H7 (cell line): ENCODE measurements around the gene DRD2. TPM values are rescaled to one million over a fixed set of nuclear protein-coding genes. Genes with fewer than 3 reads are reported as not detected.

Experiments used
- DNase-seq: peaks from one replicate; pipeline ENCODE4 v3.0.0; 2012
- H3K27me3 ChIP-seq: 2 replicates; pipeline ENCODE4 v1.6.0; 2011; ENCODE audit warnings: mild to moderate bottlenecking, low read length; ENCODE audit not compliant: control insufficient read depth, insufficient read depth
- H3K36me3 ChIP-seq: replicated peaks from 2 replicates; pipeline ENCODE4 v1.5.1; 2011; ENCODE audit warnings: low read length; ENCODE audit not compliant: control insufficient read depth, insufficient read depth
- H3K4me3 ChIP-seq: 2 replicates; pipeline ENCODE4 v1.5.1; 2011; ENCODE audit warnings: low read depth, mild to moderate bottlenecking, control low read depth, low read length, moderate library complexity; ENCODE audit not compliant: insufficient read depth
- total RNA-seq: library from RNA; depleted of rRNA; stranded (reverse); fragments of >200 nt; shearing (Covaris generic); gene quantifications from 2 replicates; pipeline ENCODE4 v1.2.3, GENCODE V29; 2014

Gene DRD2
- total RNA-seq, 1 experiment from 2014 or later = 0.38 TPM

DNA sequence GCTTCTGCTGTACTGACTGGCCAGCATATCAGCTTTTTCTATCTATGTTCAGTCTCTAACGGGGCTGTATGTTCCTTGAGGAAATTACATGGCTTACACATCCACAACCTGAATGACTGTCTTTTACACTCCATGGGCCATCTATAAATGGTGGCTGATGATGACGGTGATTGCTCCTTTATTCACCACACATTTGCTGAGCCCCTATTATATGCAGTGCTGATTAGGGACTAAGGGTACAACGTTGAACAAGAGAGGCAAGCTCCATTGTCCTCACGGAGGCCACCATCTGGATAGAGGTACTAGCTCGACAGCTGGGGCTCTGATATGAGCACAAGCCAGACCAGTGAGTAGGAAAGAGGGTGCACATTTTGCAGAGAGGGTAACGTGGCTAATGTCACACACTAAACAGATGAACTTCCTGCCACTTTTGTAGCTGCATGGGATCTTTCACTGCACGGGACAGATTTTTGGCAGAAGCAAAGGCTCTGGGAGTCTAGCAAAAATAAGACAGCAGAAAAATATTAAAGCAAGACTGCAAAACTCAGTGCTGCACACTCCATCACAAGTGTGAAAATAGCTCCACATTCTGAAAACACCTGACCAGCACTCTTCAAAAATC lies 30.6 kb downstream of the DRD2 start:
- no peak for DNase-seq
- H3K27me3 ChIP-seq = no peaks in the 10 kb centered on the region
- H3K36me3 ChIP-seq = no peaks in the 10 kb centered on the region
- H3K4me3 ChIP-seq = no peak overlapping the region

DNA sequence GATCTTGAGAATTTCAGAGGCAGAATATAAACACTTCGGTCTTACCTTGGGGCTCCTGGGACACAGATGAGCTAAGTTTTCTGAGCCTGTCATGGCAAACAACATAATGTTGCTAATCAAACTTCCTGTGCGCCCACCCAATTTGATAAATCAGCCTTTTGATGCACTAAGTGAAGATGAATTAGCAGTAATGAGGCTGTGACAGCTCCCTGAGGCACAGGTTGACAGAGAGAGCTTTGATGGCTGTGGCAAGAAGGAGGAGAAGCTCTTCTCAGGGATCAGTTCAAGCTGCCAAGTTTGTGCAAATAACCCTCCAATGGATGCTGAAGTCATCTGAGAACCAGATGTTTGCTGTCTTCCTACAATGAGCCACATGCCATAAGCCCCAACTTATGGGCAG lies 34.4 kb downstream of the DRD2 start:
- Histone ChIP-seq H3K27me3 (no peaks in the 10 kb centered on the region), H3K36me3 (no peaks in the 10 kb centered on the region), H3K4me3 (no peak overlapping the region)
- no peak for DNase-seq

- no peak overlapping the region for H3K4me3 ChIP-seq
- no peak for DNase-seq
Observed at GRCh38 chr11:113436672-113437252, 38.4 kb downstream of the DRD2 start.

DNA sequence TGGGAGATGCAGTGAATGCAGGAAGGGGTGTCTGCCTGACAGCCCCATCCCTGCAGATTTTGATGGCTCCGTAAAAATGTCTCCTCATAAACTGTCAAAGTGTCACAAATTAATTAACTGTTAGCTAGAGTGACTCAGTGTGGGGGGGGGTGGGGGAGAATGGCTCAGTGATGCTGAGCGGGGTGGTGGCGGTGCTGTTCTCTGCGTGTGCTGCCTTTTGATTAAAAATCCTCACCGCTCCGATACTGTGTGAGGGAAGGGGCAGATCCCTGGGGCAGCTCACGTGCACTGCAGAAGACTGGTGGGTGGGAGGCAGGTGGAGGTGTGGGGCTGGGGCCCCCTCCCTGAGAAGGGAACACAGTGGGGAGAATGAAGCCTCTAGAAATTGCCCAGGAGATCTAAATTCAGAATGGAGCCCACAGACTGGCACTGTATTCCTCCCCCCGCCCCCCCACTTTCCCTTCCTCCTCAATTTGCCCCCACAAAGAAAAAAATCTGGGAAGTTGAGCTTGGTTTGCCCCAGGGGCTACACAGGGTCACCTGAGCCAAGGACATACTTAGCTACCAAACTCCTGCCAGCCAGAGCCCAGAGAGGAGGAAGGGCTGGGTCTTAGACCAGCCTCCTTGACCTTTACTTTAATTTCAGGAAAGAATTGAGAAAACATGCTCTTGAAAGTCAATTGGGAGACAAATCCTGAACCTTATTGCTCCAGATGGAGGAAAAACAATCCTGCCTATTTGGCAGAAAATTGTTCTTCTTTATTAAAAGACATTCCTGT lies 39.8 kb downstream of the DRD2 start:
- H3K27me3 ChIP-seq = no peaks in the 10 kb centered on the region
- H3K4me3 ChIP-seq = no peak overlapping the region
- H3K36me3 ChIP-seq = no peaks in the 10 kb centered on the region
- no peak for DNase-seq

More at GRCh38 chr11:113436672-113437252, 38.4 kb downstream of the DRD2 start:
- no peaks in the 10 kb centered on the region for H3K36me3 ChIP-seq
- no peaks in the 10 kb centered on the region for H3K27me3 ChIP-seq

DNA sequence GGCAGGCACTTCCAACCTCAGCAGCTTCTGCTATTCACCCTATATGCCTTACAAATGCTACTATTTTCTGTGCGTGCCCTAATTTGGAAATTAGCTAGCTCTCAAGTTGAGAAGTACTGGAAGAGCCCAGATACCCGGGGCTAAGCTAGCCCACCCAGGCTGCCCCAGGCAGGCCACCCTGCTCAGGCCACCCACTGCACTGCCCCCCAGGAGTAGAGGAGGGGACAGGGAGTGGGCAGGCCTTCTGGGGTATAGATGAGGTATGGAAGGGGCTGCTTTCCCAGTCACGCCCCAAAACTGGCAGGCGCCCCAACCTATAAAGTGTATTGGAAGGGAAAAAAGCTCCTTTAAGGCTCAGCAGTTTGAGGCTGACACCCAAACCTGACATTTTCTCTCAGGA lies 43.5 kb downstream of the DRD2 start:
- no peak overlapping the region for H3K4me3 ChIP-seq
- H3K36me3 ChIP-seq = no peaks in the 10 kb centered on the region
- DNase-seq = no peak
- H3K27me3 ChIP-seq = no peaks in the 10 kb centered on the region

DNA sequence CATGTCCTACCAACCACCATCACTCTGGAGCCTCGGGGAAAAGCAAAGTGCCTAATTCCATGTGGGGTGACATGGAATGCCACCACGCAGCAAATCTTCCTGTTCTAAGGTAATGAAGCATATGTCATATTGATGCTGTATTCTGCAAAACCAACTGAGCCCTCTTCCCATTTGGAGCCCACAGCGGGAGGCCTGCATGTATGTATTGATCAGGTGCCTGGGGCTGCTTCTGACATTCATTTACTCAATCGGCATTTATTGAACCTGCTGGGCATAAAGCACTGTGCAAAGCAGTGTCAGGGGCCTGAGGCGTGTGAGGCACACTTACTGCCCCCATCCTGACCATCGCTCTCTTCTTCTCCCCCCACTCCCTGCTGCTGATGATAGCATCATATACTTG lies 48.5 kb downstream of the DRD2 start:
- H3K27me3 ChIP-seq = no peaks in the 10 kb centered on the region
- no peak for DNase-seq
- no peaks in the 10 kb centered on the region for H3K36me3 ChIP-seq
- H3K4me3 ChIP-seq = no peak overlapping the region

DNA sequence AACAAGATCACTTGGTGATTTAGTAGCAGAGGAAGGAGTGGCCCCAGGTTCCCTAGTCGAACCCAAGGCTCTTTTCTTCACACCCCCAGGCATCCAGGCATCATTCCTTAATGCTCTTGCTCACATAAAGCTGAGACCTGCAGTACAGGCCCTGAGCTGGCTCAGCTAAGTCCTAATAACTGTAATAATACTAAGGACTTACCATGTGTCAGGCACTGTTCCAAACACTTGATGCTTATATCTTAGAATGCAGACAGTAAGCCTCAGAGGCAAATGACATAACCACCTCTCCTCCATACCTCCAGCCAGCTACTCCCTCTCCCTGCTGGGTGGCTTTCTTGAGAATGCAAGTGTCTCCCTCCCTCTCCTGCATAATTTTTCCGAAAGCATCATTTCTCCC lies 54.4 kb downstream of the DRD2 start:
- H3K4me3 ChIP-seq = no peak overlapping the region
- no peaks in the 10 kb centered on the region for H3K36me3 ChIP-seq
- no peaks in the 10 kb centered on the region; the same call in 1 of the 2 replicates for H3K27me3 ChIP-seq
- DNase-seq = no peak

DNA sequence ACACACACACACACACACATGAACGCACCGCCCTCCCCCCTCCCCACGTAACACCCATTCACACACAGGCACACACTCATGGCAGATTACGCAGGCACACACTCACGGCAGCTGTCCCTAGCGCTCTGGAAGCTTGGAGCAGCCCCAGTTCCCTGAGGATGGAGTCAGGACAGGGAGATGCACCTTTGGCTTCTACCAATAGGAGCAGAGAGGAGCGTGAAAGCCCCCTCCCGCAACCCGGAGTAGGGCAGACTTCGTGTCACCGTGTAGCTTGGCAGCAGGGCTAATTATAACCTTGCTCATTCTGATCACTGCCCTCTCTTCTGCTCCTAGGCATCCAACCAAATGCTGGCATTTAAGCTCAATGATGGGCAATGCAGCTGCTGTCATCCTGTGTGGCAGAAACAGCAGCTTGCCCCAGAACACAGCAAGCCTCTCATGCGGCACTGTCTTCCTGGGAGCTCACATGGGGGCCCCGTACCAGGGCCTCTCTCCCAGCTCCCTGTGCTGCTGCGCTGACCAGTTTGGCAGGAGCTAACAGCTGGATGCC lies 55.7 kb downstream of the DRD2 start:
- Histone ChIP-seq H3K27me3 (no peaks in the 10 kb centered on the region; the same call in 1 of the 2 replicates), H3K4me3 (no peak overlapping the region), H3K36me3 (no peaks in the 10 kb centered on the region)
- DNase-seq = no peak

DNA sequence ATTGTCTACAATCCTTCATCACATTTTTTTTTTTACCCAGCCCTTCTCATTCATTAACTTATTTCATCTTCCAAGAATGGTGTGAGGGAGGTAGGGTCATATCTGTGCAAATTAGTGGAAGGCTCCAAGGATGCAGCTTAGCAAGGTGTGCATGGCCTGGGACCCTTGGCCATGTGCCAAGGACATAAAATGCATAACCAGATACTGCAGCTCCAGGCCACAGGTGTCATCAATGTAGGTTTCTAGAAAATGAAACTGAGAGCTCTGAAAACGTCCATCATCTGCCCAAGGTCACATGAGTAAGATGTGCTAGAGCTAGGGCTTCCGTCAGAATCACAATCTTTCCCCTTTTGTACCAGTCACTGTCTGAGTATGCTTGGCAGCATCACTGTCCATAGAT lies 57.8 kb downstream of the DRD2 start:
- no peaks in the 10 kb centered on the region; the same call in 1 of the 2 replicates for H3K27me3 ChIP-seq
- H3K4me3 ChIP-seq = no peak overlapping the region
- no peaks in the 10 kb centered on the region for H3K36me3 ChIP-seq
- no peak for DNase-seq

DNA sequence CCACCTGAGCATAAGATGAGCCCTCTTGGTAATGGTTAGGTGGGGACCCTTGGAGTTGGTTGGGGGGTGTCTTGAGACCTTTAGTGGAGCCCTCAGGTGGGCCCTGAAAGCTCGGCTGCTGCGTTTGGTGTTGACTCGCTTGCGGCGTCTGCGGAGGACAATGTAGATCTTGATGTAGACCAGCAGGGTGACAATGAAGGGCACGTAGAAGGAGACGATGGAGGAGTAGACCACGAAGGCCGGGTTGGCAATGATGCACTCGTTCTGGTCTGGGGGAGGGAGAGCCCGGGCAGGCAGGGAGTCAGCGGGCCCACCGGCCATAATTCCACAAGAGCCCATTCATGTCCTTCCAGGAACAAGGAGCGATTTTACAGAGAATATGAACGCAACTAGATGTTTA lies 59.9 kb downstream of the DRD2 start:
- Histone ChIP-seq H3K4me3 (no peak overlapping the region), H3K36me3 (no peaks in the 10 kb centered on the region), H3K27me3 (no peaks in the 10 kb centered on the region; the same call in 1 of the 2 replicates)
- DNase-seq = no peak

GRCh38 chr11:113412675-113413074 lies 62.5 kb downstream of the DRD2 start:
- DNase-seq = no peak
- Histone ChIP-seq H3K27me3 (no peaks in the 10 kb centered on the region; the same call in 1 of the 2 replicates), H3K4me3 (no peak overlapping the region), H3K36me3 (no peaks in the 10 kb centered on the region)

- no peaks in the 10 kb centered on the region; the same call in 1 of the 2 replicates for H3K27me3 ChIP-seq
- H3K36me3 ChIP-seq = no peaks in the 10 kb centered on the region
- no peak overlapping the region for H3K4me3 ChIP-seq
- DNase-seq = no peak
Observed at GRCh38 chr11:113411536-113411935, 63.7 kb downstream of the DRD2 start.

GRCh38 chr11:113410414-113411135 lies 64.6 kb downstream of the DRD2 start:
- Histone ChIP-seq H3K4me3 (no peak overlapping the region), H3K36me3 (no peaks in the 10 kb centered on the region), H3K27me3 (no peaks in the 10 kb centered on the region; the same call in 1 of the 2 replicates)
- no peak for DNase-seq

DNA sequence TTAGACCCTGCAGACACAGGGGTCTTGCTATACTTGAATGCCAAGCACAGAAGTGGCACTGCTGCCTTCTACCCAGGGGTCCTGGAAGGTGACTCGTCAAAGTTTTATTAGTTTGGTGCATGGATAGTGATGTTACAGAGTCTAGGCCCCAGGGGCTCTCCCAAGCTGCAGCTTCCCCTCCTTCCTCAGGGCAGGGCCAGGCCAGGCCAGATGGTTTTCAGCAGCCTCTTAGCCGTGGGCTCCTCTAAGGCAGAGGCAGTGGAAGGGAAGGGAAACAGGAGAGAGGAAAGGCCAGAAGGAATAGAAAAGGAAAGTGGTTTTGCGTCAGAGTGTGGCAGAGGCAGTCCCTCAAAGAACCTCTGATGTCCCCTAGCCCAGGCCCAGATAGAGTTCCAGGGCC lies 65.7 kb downstream of the DRD2 start:
- DNase-seq = no peak
- Histone ChIP-seq H3K27me3 (no peaks in the 10 kb centered on the region; the same call in 1 of the 2 replicates), H3K36me3 (no peaks in the 10 kb centered on the region), H3K4me3 (no peak overlapping the region)
